Smooth muscle cell (in vitro differentiated cells): ENCODE measurements around the gene RFX1. TPM values are rescaled to one million over a fixed set of nuclear protein-coding genes. Genes with fewer than 3 reads are reported as not detected.
A peak's percentile ranks its signal among the peaks of the same experiment; 100 is the strongest.

ENCODE experiments used
- DNase-seq: peaks from one replicate; lab custom pipeline; 2025; ENCODE audit not compliant: unreplicated experiment; lab: John Stamatoyannopoulos, UW
- H2AFZ ChIP-seq: fragments of 200-600 bp; sonication (generic); 2 replicates; pipeline ENCODE4 v1.6.0; 2016; ENCODE audit warnings: antibody characterized with exemption, low read depth, mild to moderate bottlenecking
- H3F3A ChIP-seq: fragments of 200-600 bp; sonication (generic); 2 replicates; pipeline ENCODE4 v1.6.0; 2017; ENCODE audit warnings: antibody characterized with exemption, low read depth
- H3K27ac ChIP-seq: fragments of 200-600 bp; sonication (generic); 2 replicates; pipeline ENCODE4 v1.5.1; 2016; ENCODE audit warnings: low read depth, mild to moderate bottlenecking
- H3K27me3 ChIP-seq: fragments of 200-600 bp; sonication (generic); 2 replicates; pipeline ENCODE4 v1.6.1; 2016; ENCODE audit warnings: low read depth, mild to moderate bottlenecking
- H3K36me3 ChIP-seq: fragments of 200-600 bp; sonication (generic); 2 replicates; pipeline ENCODE4 v1.5.1; 2016; ENCODE audit warnings: low read depth
- H3K4me1 ChIP-seq: fragments of 200-600 bp; sonication (generic); 2 replicates; pipeline ENCODE4 v1.5.1; 2016; ENCODE audit warnings: low read depth
- H3K4me2 ChIP-seq: fragments of 200-600 bp; sonication (generic); 2 replicates; pipeline ENCODE4 v1.6.0; 2016; ENCODE audit warnings: mild to moderate bottlenecking
- H3K4me3 ChIP-seq: fragments of 200-600 bp; sonication (generic); 2 replicates; pipeline ENCODE4 v1.5.1; 2016; ENCODE audit warnings: mild to moderate bottlenecking
- H3K79me2 ChIP-seq: fragments of 200-600 bp; sonication (generic); 2 replicates; pipeline ENCODE4 v1.6.0; 2016; ENCODE audit warnings: low read depth, mild to moderate bottlenecking
- H3K9ac ChIP-seq: fragments of 200-600 bp; sonication (generic); 2 replicates; pipeline ENCODE4 v1.6.0; 2016; ENCODE audit warnings: low read depth
- H3K9me3 ChIP-seq: fragments of 200-600 bp; sonication (generic); replicated peaks from 2 replicates; pipeline ENCODE4 v1.5.1; 2016; ENCODE audit warnings: low read depth
- H4K20me1 ChIP-seq: fragments of 200-600 bp; sonication (generic); 2 replicates; pipeline ENCODE4 v1.6.0; 2016; ENCODE audit warnings: low read depth
- WGBS: methylation state at CpG from one replicate; pipeline ENCODE4 v1.1.7; 2016; ENCODE audit warnings: low lambda C conversion rate; 5-methylcytosine and 5-hydroxymethylcytosine counted together
- polyA plus RNA-seq: library from polyadenylated mRNA; unstranded; fragments of >200 nt; fragmentation: Nextera tagmentation; extraction: Ambion mirVana; gene quantifications from 2 replicates; pipeline ENCODE4 v1.2.1, GENCODE V29; 2016
- total RNA-seq: library from RNA; depleted of rRNA; stranded (reverse); fragments of >200 nt; gene quantifications from 2 replicates; pipeline ENCODE4 v1.2.3, GENCODE V29; 2014
- TF ChIP-seq, protein P1 (sequence below): fragments of 200-600 bp; sonication (generic); IDR thresholded peaks from 2 replicates; pipeline ENCODE4 v1.5.1; 2017; ENCODE audit warnings: borderline replicate concordance, mild to moderate bottlenecking, antibody characterized with exemption; ENCODE audit not compliant: insufficient read depth, poor library complexity, severe bottlenecking

RFX1 gene
- total and polyA plus RNA-seq, 2 experiments from 2014 or later, result 2.2 TPM

- Histone ChIP-seq H3K27ac (no peak overlapping the region), H3K4me3 (no peak overlapping the region)
These were observed 25.8 kb downstream of the RFX1 start for GRCh38 chr19:13980340-13980739.

DNA sequence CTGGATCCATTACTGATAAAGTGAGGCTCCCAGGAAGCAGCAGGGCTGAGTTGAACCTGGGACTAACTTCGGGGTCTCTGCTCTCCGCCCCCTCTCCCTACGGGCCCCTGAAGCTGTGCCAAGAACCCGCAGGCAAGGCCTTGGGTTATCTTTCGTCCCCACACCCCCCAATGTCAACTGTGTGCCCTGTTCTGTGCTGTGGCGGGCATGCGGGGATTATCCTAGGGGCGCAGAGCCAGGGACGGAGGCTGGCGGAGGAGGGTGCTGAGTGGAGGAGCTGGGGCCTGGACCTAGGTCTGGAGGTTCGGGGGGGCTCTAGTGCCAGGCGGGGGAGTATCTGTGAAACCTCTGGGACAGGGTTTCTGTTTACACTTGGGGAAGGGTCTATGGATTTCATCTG is 26.4 kb downstream of the RFX1 start:
- no peak overlapping the region for H2AFZ ChIP-seq
- H3F3A ChIP-seq, result no peaks in the 10 kb centered on the region
- H3K79me2 ChIP-seq, result no peaks in the 10 kb centered on the region
- H3K27ac ChIP-seq, result no peak overlapping the region
- WGBS, result 93% methylated on average over 12 of the region's 12 CpGs
- H4K20me1 ChIP-seq, result no peaks in the 10 kb centered on the region
- H3K9ac ChIP-seq, result no peak overlapping the region
- H3K27me3 ChIP-seq, result no peaks in the 10 kb centered on the region
- no peaks in the 10 kb centered on the region for H3K9me3 ChIP-seq
- no peak for DNase-seq
- H3K4me2 ChIP-seq, result peak overlapping the region; percentile 86
- TF ChIP-seq, protein P1, sequence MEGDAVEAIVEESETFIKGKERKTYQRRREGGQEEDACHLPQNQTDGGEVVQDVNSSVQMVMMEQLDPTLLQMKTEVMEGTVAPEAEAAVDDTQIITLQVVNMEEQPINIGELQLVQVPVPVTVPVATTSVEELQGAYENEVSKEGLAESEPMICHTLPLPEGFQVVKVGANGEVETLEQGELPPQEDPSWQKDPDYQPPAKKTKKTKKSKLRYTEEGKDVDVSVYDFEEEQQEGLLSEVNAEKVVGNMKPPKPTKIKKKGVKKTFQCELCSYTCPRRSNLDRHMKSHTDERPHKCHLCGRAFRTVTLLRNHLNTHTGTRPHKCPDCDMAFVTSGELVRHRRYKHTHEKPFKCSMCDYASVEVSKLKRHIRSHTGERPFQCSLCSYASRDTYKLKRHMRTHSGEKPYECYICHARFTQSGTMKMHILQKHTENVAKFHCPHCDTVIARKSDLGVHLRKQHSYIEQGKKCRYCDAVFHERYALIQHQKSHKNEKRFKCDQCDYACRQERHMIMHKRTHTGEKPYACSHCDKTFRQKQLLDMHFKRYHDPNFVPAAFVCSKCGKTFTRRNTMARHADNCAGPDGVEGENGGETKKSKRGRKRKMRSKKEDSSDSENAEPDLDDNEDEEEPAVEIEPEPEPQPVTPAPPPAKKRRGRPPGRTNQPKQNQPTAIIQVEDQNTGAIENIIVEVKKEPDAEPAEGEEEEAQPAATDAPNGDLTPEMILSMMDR, result no peak
- H3K36me3 ChIP-seq, result no peaks in the 10 kb centered on the region
- peaks cover 6% of the 10 kb centered on the region for H3K4me1 ChIP-seq
- H3K4me3 ChIP-seq, result no peak overlapping the region

More at GRCh38 chr19:13980340-13980739, 25.8 kb downstream of the RFX1 start:
- TF ChIP-seq, protein P1, result no peak
- Histone ChIP-seq H3K9me3 (no peaks in the 10 kb centered on the region), H3K9ac (no peak overlapping the region), H3K36me3 (no peaks in the 10 kb centered on the region), H3K27me3 (no peaks in the 10 kb centered on the region), H3K4me1 (peaks cover 6% of the 10 kb centered on the region), H3K4me2 (no peak overlapping the region), H2AFZ (no peak overlapping the region), H4K20me1 (no peaks in the 10 kb centered on the region), H3K79me2 (no peaks in the 10 kb centered on the region), H3F3A (no peaks in the 10 kb centered on the region)
- no peak for DNase-seq
- 97% methylated on average over 15 of the region's 15 CpGs for WGBS

- no peaks in the 10 kb centered on the region for H3K79me2 ChIP-seq
- 27% methylated on average over 6 of the region's 12 CpGs for WGBS
- H2AFZ ChIP-seq, result no peak overlapping the region
- H3K4me3 ChIP-seq, result peak overlapping the region; percentile 42
- H3K36me3 ChIP-seq, result no peaks in the 10 kb centered on the region
- H3K9me3 ChIP-seq, result no peaks in the 10 kb centered on the region
- DNase-seq, result peak; percentile 50
- H3K27me3 ChIP-seq, result no peaks in the 10 kb centered on the region
- TF ChIP-seq, protein P1, result no peak
- no peak overlapping the region for H3K27ac ChIP-seq
- H3F3A ChIP-seq, result no peaks in the 10 kb centered on the region
- peaks cover 6% of the 10 kb centered on the region for H3K4me1 ChIP-seq
- H3K9ac ChIP-seq, result no peak overlapping the region
- no peaks in the 10 kb centered on the region for H4K20me1 ChIP-seq
- H3K4me2 ChIP-seq, result peak overlapping the region; percentile 86
These were observed 26.9 kb downstream of the RFX1 start for GRCh38 chr19:13979244-13979615.
